HEK293T (cell line): ENCODE data around the gene CST7.

Experiments used
- ARNT ChIP-seq: fragments of 450-650 bp; IDR thresholded peaks from 2 replicates; pipeline ENCODE4 v1.6.1; 2017; ENCODE audit warnings: mild to moderate bottlenecking
- BHLHE40 ChIP-seq: fragments of 450-650 bp; IDR thresholded peaks from 2 replicates; pipeline ENCODE4 v1.6.1; 2016; ENCODE audit warnings: mild to moderate bottlenecking, moderate library complexity, borderline replicate concordance
- CTBP1 ChIP-seq: fragments of 450-650 bp; IDR thresholded peaks from 2 replicates; pipeline ENCODE4 v1.6.1; 2016; ENCODE audit warnings: borderline replicate concordance
- FOXA1 ChIP-seq: fragments of 450-650 bp; IDR thresholded peaks from 2 replicates; pipeline ENCODE4 v1.6.1; 2016; ENCODE audit warnings: mild to moderate bottlenecking
- FOXM1 ChIP-seq: fragments of 450-650 bp; IDR thresholded peaks from 2 replicates; pipeline ENCODE4 v1.6.1; 2017; ENCODE audit warnings: mild to moderate bottlenecking, borderline replicate concordance
- L3MBTL2 ChIP-seq: fragments of 450-650 bp; conservative IDR thresholded peaks from 2 replicates; pipeline ENCODE4 v1.6.1; 2016; ENCODE audit warnings: mild to moderate bottlenecking
- SP1 ChIP-seq: fragments of 450-650 bp; IDR thresholded peaks from 2 replicates; pipeline ENCODE4 v1.6.1; 2017
- SUZ12 ChIP-seq: fragments of 450-650 bp; IDR thresholded peaks from 2 replicates; pipeline ENCODE4 v1.6.1; 2016; ENCODE audit warnings: mild to moderate bottlenecking
- TARDBP ChIP-seq: fragments of 450-650 bp; IDR thresholded peaks from 2 replicates; pipeline ENCODE4 v1.6.1; 2016

DNA sequence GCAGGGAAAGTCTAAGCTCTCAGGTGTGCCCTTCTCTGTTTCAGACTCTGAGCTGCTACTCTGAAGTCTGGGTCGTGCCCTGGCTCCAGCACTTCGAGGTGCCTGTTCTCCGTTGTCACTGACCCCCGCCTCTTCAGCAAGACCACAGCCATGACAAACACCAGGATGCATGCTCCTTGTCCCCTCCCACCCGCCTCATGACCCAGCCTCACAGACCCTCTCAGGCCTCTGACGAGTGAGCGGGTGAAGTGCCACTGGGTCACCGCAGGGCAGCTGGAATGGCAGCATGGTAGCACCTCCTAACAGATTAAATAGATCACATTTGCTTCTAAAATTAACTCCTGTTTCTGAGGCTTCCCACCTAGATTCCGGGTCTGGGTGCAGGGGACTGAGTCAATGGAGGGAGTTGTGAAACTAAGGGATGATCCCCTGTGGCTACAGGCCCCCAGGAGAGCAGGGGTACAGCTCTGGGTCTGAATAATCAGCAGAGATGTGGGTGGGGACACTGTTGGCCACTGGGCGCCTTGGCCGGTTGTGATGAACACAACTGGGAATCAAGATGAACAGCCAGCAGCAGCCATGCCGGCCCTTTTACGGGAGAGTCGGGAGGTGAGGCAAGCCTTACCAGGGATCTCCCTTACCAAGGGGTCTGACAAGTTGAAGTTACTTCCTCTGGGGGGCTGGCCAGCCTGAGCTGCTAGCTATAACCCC, 10.7 kb downstream of the CST7 start:
- TF ChIP-seq SP1 (no peak), FOXA1 (no peak), BHLHE40 (no peak), SUZ12 (no peak), TARDBP (no peak), FOXM1 (no peak), L3MBTL2 (no peak), CTBP1 (no peak), ARNT (no peak)
